Vagina (tissue), 2 donors: ENCODE measurements around the gene PRRG4.

ENCODE experiments used
- POLR2AphosphoS5 ChIP-seq, 2 donors: sonication (generic); formaldehyde crosslinking; IDR thresholded peaks; one replicate each; pipeline ENCODE4 v1.9.0; 2017; ENCODE audit warnings: antibody characterized with exemption in 2 of 2, mild to moderate bottlenecking in 2 of 2, low read depth in 1 of 2; ENCODE audit not compliant: insufficient read depth in 1 of 2
- TF ChIP-seq, protein P1 (sequence below), 3 experiments: fragments of 450-650 bp in 2 of 3; fragments of 200-600 bp in 1 of 3; sonication (generic) in 1 of 3; IDR thresholded peaks; one replicate each; pipeline ENCODE4 v1.5.1; 2017 to 2019; ENCODE audit warnings: antibody characterized with exemption in 3 of 3, mild to moderate bottlenecking in 2 of 3, moderate library complexity in 2 of 3

GRCh38 chr11:32885556-32885955 lies 55.8 kb downstream of the PRRG4 start:
- TF ChIP-seq, protein P1, sequence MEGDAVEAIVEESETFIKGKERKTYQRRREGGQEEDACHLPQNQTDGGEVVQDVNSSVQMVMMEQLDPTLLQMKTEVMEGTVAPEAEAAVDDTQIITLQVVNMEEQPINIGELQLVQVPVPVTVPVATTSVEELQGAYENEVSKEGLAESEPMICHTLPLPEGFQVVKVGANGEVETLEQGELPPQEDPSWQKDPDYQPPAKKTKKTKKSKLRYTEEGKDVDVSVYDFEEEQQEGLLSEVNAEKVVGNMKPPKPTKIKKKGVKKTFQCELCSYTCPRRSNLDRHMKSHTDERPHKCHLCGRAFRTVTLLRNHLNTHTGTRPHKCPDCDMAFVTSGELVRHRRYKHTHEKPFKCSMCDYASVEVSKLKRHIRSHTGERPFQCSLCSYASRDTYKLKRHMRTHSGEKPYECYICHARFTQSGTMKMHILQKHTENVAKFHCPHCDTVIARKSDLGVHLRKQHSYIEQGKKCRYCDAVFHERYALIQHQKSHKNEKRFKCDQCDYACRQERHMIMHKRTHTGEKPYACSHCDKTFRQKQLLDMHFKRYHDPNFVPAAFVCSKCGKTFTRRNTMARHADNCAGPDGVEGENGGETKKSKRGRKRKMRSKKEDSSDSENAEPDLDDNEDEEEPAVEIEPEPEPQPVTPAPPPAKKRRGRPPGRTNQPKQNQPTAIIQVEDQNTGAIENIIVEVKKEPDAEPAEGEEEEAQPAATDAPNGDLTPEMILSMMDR (IDR thresholded peaks at IDR 0.05): no peak
- TF ChIP-seq POLR2AphosphoS5 (IDR thresholded peaks at IDR 0.05; ENCODE audit: insufficient read depth in 1 of 2, low read depth in 1 of 2): no peak
